ENCODE results near the gene TMEM52. TPM values are rescaled to one million over a fixed set of nuclear protein-coding genes. Genes with fewer than 3 reads are reported as not detected.

TMEM52 gene
- total and polyA plus RNA-seq, 9 of the 15 experiments (the other 6 are each of a cell fraction or from before 2014, with no cell fraction given): 0.37 to 22.5 (median 6.8) TPM

- TF ChIP-seq CEBPZ (IDR thresholded peaks at IDR 0.05; ENCODE audit: borderline replicate concordance, low read depth, low read length): no peak
- TF ChIP-seq ARNT (IDR thresholded peaks at IDR 0.05): no peak
- peak; percentile 75 for TF ChIP-seq NFIX (CRISPR knock-in tag; IDR thresholded peaks at IDR 0.05; ENCODE audit: low read depth)
- TF ChIP-seq ZNF444 (CRISPR knock-in tag; IDR thresholded peaks at IDR 0.05): no peak
- no peak for TF ChIP-seq ZNF707 (CRISPR knock-in tag; conservative IDR thresholded peaks at IDR 0.05)
- 0 out of 2 replicates have a peak, but pooled peaks have one; percentile 26 for TF ChIP-seq USF1 (CRISPR knock-in tag; IDR thresholded peaks at IDR 0.05)
- TF ChIP-seq NKRF (IDR thresholded peaks at IDR 0.05; ENCODE audit: borderline replicate concordance): no peak
These were observed 3.9 kb downstream of the TMEM52 start, which contains the start of gene CALML6 (continued) for GRCh38 chr1:1914971-1915692.

All from K562 (cell line).